Neural progenitor cell (in vitro differentiated cells): Measurements from ENCODE around the gene PLCB1. TPM values are rescaled to one million over a fixed set of nuclear protein-coding genes. Genes with fewer than 3 reads are reported as not detected.

ENCODE experiments used
- DNase-seq: peaks from one replicate; pipeline ENCODE4 v3.0.0-alpha.2; 2016; ENCODE audit warnings: low spot score
- H2AFZ ChIP-seq: fragments of 200-600 bp; sonication (generic); replicated peaks from 2 replicates; pipeline ENCODE4 v1.6.1; 2016; ENCODE audit warnings: antibody characterized with exemption
- H3F3A ChIP-seq: fragments of 200-600 bp; sonication (generic); 2 replicates; pipeline ENCODE4 v1.6.1; 2016; ENCODE audit warnings: antibody characterized with exemption, low read depth
- H3K27ac ChIP-seq: fragments of 200-600 bp; sonication (generic); 2 replicates; pipeline ENCODE4 v1.5.1; 2016; ENCODE audit warnings: mild to moderate bottlenecking
- H3K27me3 ChIP-seq: fragments of 200-600 bp; sonication (generic); 2 replicates; pipeline ENCODE4 v1.6.1; 2016; ENCODE audit warnings: mild to moderate bottlenecking, moderate library complexity
- H3K36me3 ChIP-seq: fragments of 200-600 bp; sonication (generic); 2 replicates; pipeline ENCODE4 v1.5.1; 2016
- H3K4me1 ChIP-seq: fragments of 200-600 bp; sonication (generic); 2 replicates; pipeline ENCODE4 v1.6.1; 2016; ENCODE audit warnings: mixed run types
- H3K4me2 ChIP-seq: fragments of 200-600 bp; sonication (generic); 2 replicates; pipeline ENCODE4 v1.6.1; 2016
- H3K4me3 ChIP-seq: fragments of 200-600 bp; sonication (generic); 2 replicates; pipeline ENCODE4 v1.5.1; 2016
- H3K79me2 ChIP-seq: fragments of 200-600 bp; sonication (generic); 2 replicates; pipeline ENCODE4 v1.6.1; 2016; ENCODE audit warnings: low read depth
- H3K9ac ChIP-seq: fragments of 200-600 bp; sonication (generic); 2 replicates; pipeline ENCODE4 v1.6.1; 2016
- H3K9me3 ChIP-seq: fragments of 200-600 bp; sonication (generic); 2 replicates; pipeline ENCODE4 v1.5.1; 2016; ENCODE audit warnings: low read depth
- H4K20me1 ChIP-seq: fragments of 200-600 bp; sonication (generic); 2 replicates; pipeline ENCODE4 v1.6.1; 2016; ENCODE audit warnings: low read depth
- H3K27ac Mint-ChIP-seq: 3 replicates; pipeline ENCODE4 v1.8.0; 2021; ENCODE audit warnings: mixed read lengths
- H3K27me3 Mint-ChIP-seq: 2 replicates; pipeline ENCODE4 v1.8.0; 2022; ENCODE audit warnings: low read depth, mild to moderate bottlenecking, inconsistent platforms, moderate library complexity, mixed read lengths; ENCODE audit not compliant: insufficient read depth
- H3K36me3 Mint-ChIP-seq: 3 replicates; pipeline ENCODE4 v1.8.0; 2021; ENCODE audit warnings: mixed read lengths
- H3K4me1 Mint-ChIP-seq: 3 replicates; pipeline ENCODE4 v1.8.0; 2021; ENCODE audit warnings: mixed read lengths
- H3K4me3 Mint-ChIP-seq: 3 replicates; pipeline ENCODE4 v1.8.0; 2021; ENCODE audit warnings: mild to moderate bottlenecking, moderate library complexity, mixed read lengths
- H3K9me3 Mint-ChIP-seq: 3 replicates; pipeline ENCODE4 v1.8.0; 2020; ENCODE audit warnings: mixed read lengths
- EZH2 ChIP-seq: fragments of 200-600 bp; sonication (generic); IDR thresholded peaks from 2 replicates; pipeline ENCODE4 v1.6.1; 2017; ENCODE audit warnings: antibody characterized with exemption, mild to moderate bottlenecking, moderate library complexity
- EZH2phosphoT487 ChIP-seq: fragments of 200-600 bp; sonication (generic); IDR thresholded peaks from 2 replicates; pipeline ENCODE4 v1.6.1; 2017; ENCODE audit warnings: antibody characterized with exemption
- total RNA-seq: library from RNA; depleted of rRNA; stranded (reverse); fragments of >200 nt; gene quantifications from 2 replicates; pipeline ENCODE4 v1.2.3, GENCODE V29; 2015; ENCODE audit warnings: low replicate concordance
- TF ChIP-seq, protein P1 (sequence below): fragments of 200-600 bp; sonication (generic); IDR thresholded peaks from 2 replicates; pipeline ENCODE4 v1.5.1; 2017; ENCODE audit warnings: antibody characterized with exemption, mild to moderate bottlenecking

PLCB1 gene
- total RNA-seq, 1 donor from 2014 or later: 30.2 TPM

DNA sequence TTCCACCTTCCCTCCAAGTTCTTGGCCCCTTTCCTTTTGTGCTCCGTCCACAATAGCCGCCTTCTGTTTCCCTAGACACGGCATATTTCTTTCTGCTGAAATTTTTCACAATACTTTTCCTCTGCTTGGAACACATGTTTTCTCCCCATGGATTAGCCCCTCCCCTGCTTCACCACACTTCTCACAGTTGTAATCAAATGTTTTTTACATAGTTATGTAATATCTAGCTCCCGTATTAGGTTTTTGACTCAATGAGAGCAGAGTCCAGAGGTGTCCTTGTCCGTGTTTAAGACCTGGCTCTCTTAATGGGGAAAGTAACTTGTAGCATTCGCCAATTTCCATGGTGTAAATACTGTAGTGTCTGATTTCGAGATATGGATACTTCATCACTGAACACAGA, 34.7 kb downstream of the PLCB1 start:
- TF ChIP-seq, protein P1, sequence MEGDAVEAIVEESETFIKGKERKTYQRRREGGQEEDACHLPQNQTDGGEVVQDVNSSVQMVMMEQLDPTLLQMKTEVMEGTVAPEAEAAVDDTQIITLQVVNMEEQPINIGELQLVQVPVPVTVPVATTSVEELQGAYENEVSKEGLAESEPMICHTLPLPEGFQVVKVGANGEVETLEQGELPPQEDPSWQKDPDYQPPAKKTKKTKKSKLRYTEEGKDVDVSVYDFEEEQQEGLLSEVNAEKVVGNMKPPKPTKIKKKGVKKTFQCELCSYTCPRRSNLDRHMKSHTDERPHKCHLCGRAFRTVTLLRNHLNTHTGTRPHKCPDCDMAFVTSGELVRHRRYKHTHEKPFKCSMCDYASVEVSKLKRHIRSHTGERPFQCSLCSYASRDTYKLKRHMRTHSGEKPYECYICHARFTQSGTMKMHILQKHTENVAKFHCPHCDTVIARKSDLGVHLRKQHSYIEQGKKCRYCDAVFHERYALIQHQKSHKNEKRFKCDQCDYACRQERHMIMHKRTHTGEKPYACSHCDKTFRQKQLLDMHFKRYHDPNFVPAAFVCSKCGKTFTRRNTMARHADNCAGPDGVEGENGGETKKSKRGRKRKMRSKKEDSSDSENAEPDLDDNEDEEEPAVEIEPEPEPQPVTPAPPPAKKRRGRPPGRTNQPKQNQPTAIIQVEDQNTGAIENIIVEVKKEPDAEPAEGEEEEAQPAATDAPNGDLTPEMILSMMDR: no peak
- TF ChIP-seq EZH2phosphoT487 (no peak), EZH2 (no peak)
- Mint-ChIP-seq H3K36me3 (no peaks in the 10 kb centered on the region), H3K4me3 (no peak overlapping the region), H3K4me1 (peaks cover 2% of the 10 kb centered on the region), H3K9me3 (no peaks in the 10 kb centered on the region), H3K27me3 (peaks cover 2% of the 10 kb centered on the region), H3K27ac (no peak overlapping the region)
- Histone ChIP-seq H3K9me3 (no peaks in the 10 kb centered on the region), H3K27ac (no peak overlapping the region), H3F3A (no peaks in the 10 kb centered on the region), H3K36me3 (no peaks in the 10 kb centered on the region), H4K20me1 (no peaks in the 10 kb centered on the region), H3K4me3 (no peak overlapping the region), H3K79me2 (no peaks in the 10 kb centered on the region), H3K27me3 (no peaks in the 10 kb centered on the region), H3K4me1 (no peaks in the 10 kb centered on the region), H3K9ac (no peak overlapping the region), H3K4me2 (no peak overlapping the region), H2AFZ (no peak overlapping the region)
- no peak for DNase-seq

DNA sequence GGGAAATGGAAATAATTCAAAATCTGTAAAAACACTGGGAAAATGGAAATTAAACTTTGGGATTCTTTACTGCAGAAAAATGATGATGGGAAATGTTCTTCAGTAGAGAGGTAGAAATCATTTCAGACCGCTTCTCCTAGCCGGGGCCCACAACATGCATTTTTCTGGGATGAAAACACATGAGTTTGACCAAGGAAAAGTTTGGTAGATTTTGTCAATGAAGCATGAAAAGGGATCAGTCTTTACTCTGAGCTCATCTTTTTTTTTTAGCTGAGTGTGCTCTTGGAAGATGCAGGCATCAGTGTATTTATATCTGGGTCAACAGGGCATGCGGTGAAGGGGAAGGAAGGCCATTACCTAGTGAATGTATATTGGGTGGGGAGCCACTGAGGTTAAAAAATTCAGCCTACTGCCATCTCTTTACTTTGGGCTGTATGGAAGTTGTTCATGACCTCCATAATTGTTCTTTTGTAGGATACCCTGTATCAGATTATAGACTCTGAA, 36.8 kb downstream of the PLCB1 start:
- Histone ChIP-seq H3F3A (no peaks in the 10 kb centered on the region), H4K20me1 (no peaks in the 10 kb centered on the region), H3K27ac (no peak overlapping the region), H2AFZ (no peak overlapping the region), H3K27me3 (no peaks in the 10 kb centered on the region), H3K4me3 (no peak overlapping the region), H3K36me3 (no peaks in the 10 kb centered on the region), H3K4me1 (no peaks in the 10 kb centered on the region), H3K9ac (no peak overlapping the region), H3K4me2 (no peak overlapping the region), H3K9me3 (no peaks in the 10 kb centered on the region), H3K79me2 (no peaks in the 10 kb centered on the region)
- Mint-ChIP-seq H3K4me1 (no peaks in the 10 kb centered on the region), H3K27ac (no peak overlapping the region), H3K9me3 (no peaks in the 10 kb centered on the region), H3K36me3 (no peaks in the 10 kb centered on the region), H3K4me3 (no peak overlapping the region), H3K27me3 (no peaks in the 10 kb centered on the region)
- no peak for TF ChIP-seq EZH2phosphoT487
- no peak for TF ChIP-seq EZH2
- TF ChIP-seq, protein P1: no peak
- DNase-seq: no peak

DNA sequence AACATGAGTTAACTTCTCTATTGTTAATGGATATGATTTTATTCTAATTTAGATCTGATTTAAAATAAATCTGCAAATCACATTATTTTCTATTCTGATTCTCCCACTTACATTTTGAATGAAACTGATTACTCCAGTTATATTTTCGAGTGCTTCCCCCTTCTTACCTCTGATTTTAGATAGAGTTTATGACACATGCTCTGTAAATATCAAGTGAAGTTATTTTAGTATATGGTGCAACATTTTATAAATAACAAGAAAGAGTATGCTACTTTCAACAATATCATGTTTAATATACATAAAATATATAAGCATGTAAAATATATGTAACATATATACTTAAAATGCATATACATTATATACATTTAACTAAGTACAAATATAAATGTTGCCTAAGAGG, 38.9 kb downstream of the PLCB1 start:
- DNase-seq: no peak
- Histone ChIP-seq H3F3A (no peaks in the 10 kb centered on the region), H3K27me3 (no peaks in the 10 kb centered on the region), H3K79me2 (no peaks in the 10 kb centered on the region), H3K4me1 (no peaks in the 10 kb centered on the region), H2AFZ (no peak overlapping the region), H3K4me2 (no peak overlapping the region), H3K9ac (no peak overlapping the region), H3K9me3 (no peaks in the 10 kb centered on the region), H3K27ac (no peak overlapping the region), H4K20me1 (no peaks in the 10 kb centered on the region), H3K4me3 (no peak overlapping the region), H3K36me3 (no peaks in the 10 kb centered on the region)
- H3K27ac Mint-ChIP-seq: no peak overlapping the region
- TF ChIP-seq EZH2phosphoT487 (no peak), EZH2 (no peak)
- TF ChIP-seq, protein P1: no peak
- H3K9me3 Mint-ChIP-seq: no peaks in the 10 kb centered on the region
- H3K4me3 Mint-ChIP-seq: no peak overlapping the region
- no peaks in the 10 kb centered on the region for H3K27me3 Mint-ChIP-seq
- H3K36me3 Mint-ChIP-seq: no peaks in the 10 kb centered on the region
- H3K4me1 Mint-ChIP-seq: no peaks in the 10 kb centered on the region
